HCT116 (cell line): Measurements from ENCODE around the gene OR5F1. TPM values are rescaled to one million over a fixed set of nuclear protein-coding genes. Genes with fewer than 3 reads are reported as not detected.

Experiments
- ATAC-seq: fragments of 200-7000 bp; cut with Tn5 transposase; 2 replicates; pipeline ENCODE4 v1.9.1; 2020; ENCODE audit warnings: mild to moderate bottlenecking, moderate library complexity
- BruUV-seq: library from RNA; stranded (reverse); fragments of 400-500 nt; replicated peaks from 2 replicates; lab custom pipeline; 2021; lab: Mats Ljungman, UMichigan
- CTCF ChIA-PET: fragments of 300-600 bp; sonication (Branson Sonifier 250); formaldehyde crosslinking; loops from one replicate; lab custom pipeline; 2021; ENCODE audit warnings: antibody characterized with exemption; lab: Charles Lee
- POLR2A ChIA-PET: fragments of 300-600, 350-600 bp; sonication (Branson Sonifier 250); formaldehyde crosslinking; loops from one replicate; lab custom pipeline; 2021; ENCODE audit warnings: antibody characterized with exemption; lab: Charles Lee
- RAD21 ChIA-PET, 2 experiments: fragments of 300-600 bp; sonication (Branson Sonifier 250); formaldehyde crosslinking; loops; one replicate each; lab custom pipeline; 2023; ENCODE audit warnings: low total read pairs in 2 of 2; ENCODE audit not compliant: uncharacterized antibody in 2 of 2, unreplicated experiment in 2 of 2, low non-redundant PET in 1 of 2; lab: Charles Lee
- DNase-seq: peaks from one replicate; pipeline ENCODE4 v3.0.0-alpha.2; 2010; ENCODE audit warnings: low read depth, low spot score
- H2AFZ ChIP-seq: fragments of 200-600 bp; shearing (Covaris generic), sonication (generic); 2 replicates; pipeline ENCODE4 v1.6.1; 2017; ENCODE audit warnings: low read depth, mixed run types, mixed read lengths, antibody characterized with exemption, low read length; ENCODE audit not compliant: poor library complexity, severe bottlenecking
- H3K27ac ChIP-seq: 2 replicates; pipeline ENCODE4 v1.5.1; 2012; ENCODE audit warnings: low read depth, low read length
- H3K27me3 ChIP-seq: fragments of 200-600 bp; sonication (generic); 2 replicates; pipeline ENCODE4 v1.6.1; 2016; ENCODE audit warnings: mixed run types, low read length, mixed read lengths; ENCODE audit not compliant: insufficient read depth
- H3K36me3 ChIP-seq, 2 experiments: fragments of 200-500 bp in 1 of 2; fragments of 200-600 bp in 1 of 2; sonication (Bioruptor generic) in 1 of 2; sonication (generic) in 1 of 2; 2 replicates each; pipeline versions ENCODE4 v1.5.1 to v1.6.1; 2014 to 2016; ENCODE audit warnings: low read length in 2 of 2, inconsistent platforms in 1 of 2, mixed read lengths in 1 of 2, mixed run types in 1 of 2; ENCODE audit not compliant: insufficient read depth in 2 of 2, control insufficient read depth in 1 of 2
- H3K4me1 ChIP-seq, 2 experiments: fragments of 200-600 bp in 1 of 2; sonication (generic) in 1 of 2; 2 replicates each; pipeline versions ENCODE4 v1.5.1 to v1.6.1; 2012 to 2017; ENCODE audit warnings: low read length in 2 of 2, inconsistent platforms in 1 of 2, mild to moderate bottlenecking in 1 of 2, mixed read lengths in 1 of 2, mixed run types in 1 of 2, moderate library complexity in 1 of 2; ENCODE audit not compliant: insufficient read depth in 2 of 2, control insufficient read depth in 1 of 2
- H3K4me2 ChIP-seq: fragments of 200-600 bp; sonication (generic); 2 replicates; pipeline ENCODE4 v1.6.1; 2017; ENCODE audit warnings: mixed run types, low read length, mixed read lengths
- H3K4me3 ChIP-seq, 2 experiments: fragments of 200-600 bp in 1 of 2; sonication (generic) in 1 of 2; replicated peaks in 1 of 2; 2 replicates each; pipeline ENCODE4 v1.5.1; 2011 to 2016; ENCODE audit warnings: low read length in 2 of 2, control low read depth in 1 of 2, low read depth in 1 of 2, mild to moderate bottlenecking in 1 of 2, mixed read lengths in 1 of 2, mixed run types in 1 of 2
- H3K79me2 ChIP-seq: fragments of 200-600 bp; sonication (generic); 2 replicates; pipeline ENCODE4 v1.6.1; 2017; ENCODE audit warnings: mild to moderate bottlenecking, mixed run types, low read length, moderate library complexity, mixed read lengths; ENCODE audit not compliant: insufficient read depth
- H3K9ac ChIP-seq: fragments of 200-600 bp; sonication (generic); 2 replicates; pipeline ENCODE4 v1.6.1; 2016; ENCODE audit warnings: low read length, mixed read lengths
- H3K9me2 ChIP-seq: fragments of 200-600 bp; sonication (generic), shearing (Covaris generic); 2 replicates; pipeline ENCODE4 v1.6.1; 2017; ENCODE audit warnings: mixed run types, mild to moderate bottlenecking, moderate library complexity; ENCODE audit not compliant: insufficient read depth
- H3K9me3 ChIP-seq, 2 experiments: fragments of 200-500 bp in 1 of 2; fragments of 200-600 bp in 1 of 2; sonication (Bioruptor generic) in 1 of 2; sonication (generic) in 1 of 2; 2 replicates each; pipeline ENCODE4 v1.6.1; 2014 to 2017; ENCODE audit warnings: low read length in 2 of 2, mixed read lengths in 2 of 2, inconsistent platforms in 1 of 2, low read depth in 1 of 2, mild to moderate bottlenecking in 1 of 2, mixed run types in 1 of 2, moderate library complexity in 1 of 2; ENCODE audit not compliant: control insufficient read depth in 1 of 2, insufficient read depth in 1 of 2
- H4K20me1 ChIP-seq: fragments of 200-600 bp; sonication (generic), shearing (Covaris generic); 2 replicates; pipeline ENCODE4 v1.6.1; 2017; ENCODE audit warnings: mixed run types, mild to moderate bottlenecking, moderate library complexity; ENCODE audit not compliant: insufficient read depth
- ELF1 ChIP-seq: IDR thresholded peaks from 2 replicates; pipeline ENCODE4 v1.6.1; 2012; ENCODE audit warnings: low read depth, borderline replicate concordance
- EZH2 ChIP-seq: fragments of 200-600 bp; sonication (generic); IDR thresholded peaks from 2 replicates; pipeline ENCODE4 v1.6.1; 2017; ENCODE audit warnings: antibody characterized with exemption, mixed run types
- FOSL1 ChIP-seq: IDR thresholded peaks from 2 replicates; pipeline ENCODE4 v1.6.1; 2012; ENCODE audit warnings: low read depth
- JUND ChIP-seq: IDR thresholded peaks from 2 replicates; pipeline ENCODE4 v1.6.1; 2012
- POLR2AphosphoS5 ChIP-seq: IDR thresholded peaks from 2 replicates; pipeline ENCODE4 v1.6.1; 2011; ENCODE audit warnings: mild to moderate bottlenecking, low read depth, low read length, moderate library complexity
- RAD21 ChIP-seq: IDR thresholded peaks from 2 replicates; pipeline ENCODE4 v1.6.1; 2012; ENCODE audit warnings: low read depth, mild to moderate bottlenecking
- SRF ChIP-seq: IDR thresholded peaks from 2 replicates; pipeline ENCODE4 v1.6.1; 2012; ENCODE audit warnings: low read depth
- TCF7L2 ChIP-seq: IDR thresholded peaks from 2 replicates; pipeline ENCODE4 v1.7.0; 2011; ENCODE audit warnings: borderline replicate concordance, inconsistent platforms; ENCODE audit not compliant: insufficient read depth, insufficient read length; ENCODE audit errors: extremely low read depth
- YY1 ChIP-seq: IDR thresholded peaks from 2 replicates; pipeline ENCODE4 v1.6.1; 2011; ENCODE audit warnings: low read length, low read depth, moderate library complexity, mild to moderate bottlenecking; ENCODE audit not compliant: insufficient replicate concordance; ENCODE audit errors: extremely low read depth
- ZFX ChIP-seq: fragments of 450-650 bp; IDR thresholded peaks from 2 replicates; pipeline ENCODE4 v1.6.1; 2017
- intact Hi-C: fragments of 100-400 bp; cut with micrococcal nuclease; formaldehyde crosslinking; loops from 2 replicates; pipeline ENCODE4 v1.10.0; 2022
- total RNA-seq: library from RNA; stranded (reverse); gene quantifications from one replicate; pipeline ENCODE4 v1.2.1, GENCODE V29; 2021; ENCODE audit not compliant: unreplicated experiment
- TF ChIP-seq, protein P1 (sequence below): IDR thresholded peaks from 2 replicates; pipeline ENCODE4 v1.6.1; 2012
- TF ChIP-seq, protein P2 (sequence below): IDR thresholded peaks from 2 replicates; pipeline ENCODE4 v1.6.1; 2011; ENCODE audit warnings: mild to moderate bottlenecking, low read length, moderate library complexity; ENCODE audit not compliant: insufficient replicate concordance; ENCODE audit errors: extremely low read depth

Gene OR5F1
- total RNA-seq, 1 experiment from 2014 or later: not detected

DNA sequence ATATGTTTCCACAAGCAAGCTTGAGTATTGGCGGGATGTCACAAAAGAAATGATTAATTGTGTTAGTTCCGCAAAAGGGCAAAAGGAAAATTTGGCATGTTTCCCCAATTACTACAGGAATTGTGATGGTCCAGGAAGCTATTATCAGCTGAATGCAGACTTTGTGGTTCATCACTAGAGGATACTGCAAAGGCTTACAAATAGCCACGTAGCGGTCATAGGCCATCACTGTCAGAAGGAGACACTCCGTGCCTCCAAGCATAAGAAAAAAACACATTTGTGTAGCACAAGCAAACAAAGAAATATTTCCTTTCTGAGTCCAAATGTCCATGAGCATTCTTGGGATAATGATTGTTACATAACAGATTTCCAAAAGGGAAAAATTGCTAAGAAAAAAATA is 26.5 kb downstream of the OR5F1 start:
- TF ChIP-seq, protein P1, sequence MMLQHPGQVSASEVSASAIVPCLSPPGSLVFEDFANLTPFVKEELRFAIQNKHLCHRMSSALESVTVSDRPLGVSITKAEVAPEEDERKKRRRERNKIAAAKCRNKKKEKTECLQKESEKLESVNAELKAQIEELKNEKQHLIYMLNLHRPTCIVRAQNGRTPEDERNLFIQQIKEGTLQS: no peak
- TF ChIP-seq JUND (no peak), EZH2 (no peak), ZFX (no peak), ELF1 (no peak), YY1 (no peak), POLR2AphosphoS5 (no peak), RAD21 (no peak), TCF7L2 (no peak), FOSL1 (no peak), SRF (no peak)
- TF ChIP-seq, protein P2, sequence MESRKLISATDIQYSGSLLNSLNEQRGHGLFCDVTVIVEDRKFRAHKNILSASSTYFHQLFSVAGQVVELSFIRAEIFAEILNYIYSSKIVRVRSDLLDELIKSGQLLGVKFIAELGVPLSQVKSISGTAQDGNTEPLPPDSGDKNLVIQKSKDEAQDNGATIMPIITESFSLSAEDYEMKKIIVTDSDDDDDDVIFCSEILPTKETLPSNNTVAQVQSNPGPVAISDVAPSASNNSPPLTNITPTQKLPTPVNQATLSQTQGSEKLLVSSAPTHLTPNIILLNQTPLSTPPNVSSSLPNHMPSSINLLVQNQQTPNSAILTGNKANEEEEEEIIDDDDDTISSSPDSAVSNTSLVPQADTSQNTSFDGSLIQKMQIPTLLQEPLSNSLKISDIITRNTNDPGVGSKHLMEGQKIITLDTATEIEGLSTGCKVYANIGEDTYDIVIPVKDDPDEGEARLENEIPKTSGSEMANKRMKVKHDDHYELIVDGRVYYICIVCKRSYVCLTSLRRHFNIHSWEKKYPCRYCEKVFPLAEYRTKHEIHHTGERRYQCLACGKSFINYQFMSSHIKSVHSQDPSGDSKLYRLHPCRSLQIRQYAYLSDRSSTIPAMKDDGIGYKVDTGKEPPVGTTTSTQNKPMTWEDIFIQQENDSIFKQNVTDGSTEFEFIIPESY: no peak
- TF ChIP-seq, all 23 proteins: peak for 0

More for the DNA sequence above, 26.5 kb downstream of the OR5F1 start:
- no peaks in the 10 kb centered on the region for H3K27me3 ChIP-seq
- H3K4me1 ChIP-seq: no peaks in the 10 kb centered on the region
- ChIA-PET CTCF (no interaction called here), RAD21 (no interaction called here), POLR2A (no interaction called here)
- H3K36me3 ChIP-seq: no peaks in the 10 kb centered on the region
- no peaks in the 10 kb centered on the region for H3K9me2 ChIP-seq
- ATAC-seq: no peak
- H3K9ac ChIP-seq: no peak overlapping the region
- BruUV-seq: no TSS peak
- H2AFZ ChIP-seq: no peak overlapping the region
- H3K9me3 ChIP-seq: peaks cover 0 to 10% of the 10 kb centered on the region in 2 experiments; a peak in 2 of 4 replicates
- no peak for DNase-seq
- H3K79me2 ChIP-seq: no peaks in the 10 kb centered on the region
- no peak overlapping the region for H3K4me2 ChIP-seq
- no peak overlapping the region for H3K4me3 ChIP-seq
- no peaks in the 10 kb centered on the region for H4K20me1 ChIP-seq
- H3K27ac ChIP-seq: no peak overlapping the region
- intact Hi-C loops: no loop called here
